Activated naive CD4-positive, alpha-beta T cell treated with anti-CD3 and anti-CD28 coated beads, Interleukin-2, amount 10 ng/mL, durations not matched to agents 7 days and 5 days (primary cell): Measurements from ENCODE around the gene ZMPSTE24.

Source experiments
- CTCF ChIA-PET: fragments of 350-600 bp; sonication (Branson Sonifier 250); formaldehyde crosslinking; loops from one replicate; lab custom pipeline; 2021; ENCODE audit warnings: antibody characterized with exemption; lab: Charles Lee
- DNase-seq: peaks from one replicate; pipeline ENCODE4 v3.0.0-alpha.2; 2020
- H3K27ac Mint-ChIP-seq: one replicate; pipeline ENCODE4 v1.8.0; 2021; ENCODE audit warnings: mild to moderate bottlenecking, moderate library complexity, mixed read lengths
- H3K27me3 Mint-ChIP-seq: one replicate; pipeline ENCODE4 v1.8.0; 2021; ENCODE audit warnings: mild to moderate bottlenecking, mixed read lengths
- H3K36me3 Mint-ChIP-seq: one replicate; pipeline ENCODE4 v1.8.0; 2021; ENCODE audit warnings: mixed read lengths
- H3K4me1 Mint-ChIP-seq: one replicate; pipeline ENCODE4 v1.8.0; 2021; ENCODE audit warnings: mixed read lengths
- H3K4me3 Mint-ChIP-seq: one replicate; pipeline ENCODE4 v1.8.0; 2021; ENCODE audit warnings: mild to moderate bottlenecking, moderate library complexity, mixed read lengths
- H3K9me3 Mint-ChIP-seq: one replicate; pipeline ENCODE4 v1.8.0; 2021; ENCODE audit warnings: mixed read lengths

Gene ZMPSTE24

DNA sequence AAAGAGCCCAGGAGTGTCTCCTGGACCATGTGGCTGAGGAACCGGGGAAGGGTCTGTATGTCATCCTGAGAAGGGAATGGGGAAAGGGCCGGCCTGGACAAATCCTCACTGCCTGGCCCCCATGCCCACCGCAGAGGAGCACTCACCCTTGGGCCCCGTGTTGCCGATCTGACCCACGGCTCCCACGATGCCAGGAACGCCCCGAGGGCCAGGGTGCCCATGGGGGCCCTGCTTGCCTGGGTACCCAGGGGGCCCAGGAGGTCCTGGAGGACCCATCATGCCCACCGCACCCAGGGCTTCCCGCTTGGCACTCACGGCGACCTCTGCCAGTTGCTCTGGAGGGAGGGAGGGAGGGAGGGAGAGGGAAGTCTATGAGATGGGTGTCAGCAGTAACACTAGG, 44.4 kb downstream of the ZMPSTE24 start:
- no peaks in the 10 kb centered on the region for H3K27me3 Mint-ChIP-seq
- no peaks in the 10 kb centered on the region for H3K4me1 Mint-ChIP-seq
- CTCF ChIA-PET = no interaction called here
- no peaks in the 10 kb centered on the region for H3K36me3 Mint-ChIP-seq
- no peak overlapping the region for H3K4me3 Mint-ChIP-seq
- no peaks in the 10 kb centered on the region for H3K9me3 Mint-ChIP-seq
- no peak for DNase-seq
- H3K27ac Mint-ChIP-seq = no peak overlapping the region

DNA sequence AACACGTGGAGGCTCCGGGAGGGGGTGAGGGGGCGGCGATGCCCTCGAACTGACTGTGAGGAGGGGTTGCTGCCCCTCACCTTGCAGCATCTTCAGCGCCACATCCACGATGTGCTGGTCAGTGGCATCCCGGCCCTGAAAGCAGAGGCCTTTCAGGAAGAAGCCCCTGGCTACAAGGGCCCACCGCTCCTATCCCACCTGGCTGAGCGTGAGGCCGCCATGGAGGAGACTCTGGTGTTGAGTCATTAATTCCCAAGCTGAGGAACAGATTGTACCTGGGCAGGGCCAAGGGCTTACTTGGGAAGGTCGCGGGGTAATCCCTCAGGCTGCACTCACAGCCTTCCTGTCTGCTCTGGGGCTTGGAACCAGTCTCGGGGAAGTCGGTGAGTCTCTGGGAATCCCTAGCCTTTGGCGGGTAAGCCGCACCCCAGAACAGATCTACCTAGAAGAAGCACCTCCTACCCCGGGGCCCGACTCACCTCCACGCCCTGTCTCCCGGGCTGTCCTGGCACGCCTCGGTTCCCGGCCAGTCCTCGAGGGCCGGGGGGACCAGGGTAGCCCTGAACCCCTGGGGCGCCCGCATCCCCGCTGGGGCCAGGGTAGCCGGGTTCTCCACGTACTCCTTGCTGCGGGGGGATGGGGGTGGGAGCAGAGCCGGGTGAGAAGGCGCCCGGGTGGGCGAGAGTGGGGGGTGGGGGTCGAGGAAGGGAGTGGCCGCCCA, 45.2 kb downstream of the ZMPSTE24 start:
- no peak overlapping the region for H3K27ac Mint-ChIP-seq
- no peaks in the 10 kb centered on the region for H3K36me3 Mint-ChIP-seq
- H3K27me3 Mint-ChIP-seq = no peaks in the 10 kb centered on the region
- no peak overlapping the region for H3K4me3 Mint-ChIP-seq
- no peaks in the 10 kb centered on the region for H3K4me1 Mint-ChIP-seq
- DNase-seq = no peak
- CTCF ChIA-PET = no interaction called here
- H3K9me3 Mint-ChIP-seq = no peaks in the 10 kb centered on the region

DNA sequence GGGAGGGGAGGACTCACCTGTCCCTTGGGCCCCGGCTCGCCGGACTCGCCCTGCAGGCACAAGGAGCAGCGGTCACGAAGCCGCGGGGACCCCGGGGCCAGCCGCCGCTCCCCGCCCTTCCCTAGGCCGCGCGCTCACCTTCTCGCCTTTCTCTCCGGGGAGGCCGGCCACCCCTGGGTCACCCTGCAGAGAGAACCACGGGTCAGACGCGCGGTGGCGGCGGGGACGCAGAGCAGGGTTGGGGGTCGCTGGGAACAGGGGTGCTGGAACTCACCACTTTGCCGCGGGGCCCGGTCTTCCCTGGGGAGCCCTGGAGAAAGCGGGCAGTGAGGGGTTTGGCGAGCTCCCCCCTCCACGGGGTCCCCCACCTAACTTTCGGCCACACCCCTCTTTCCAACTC, 45.8 kb downstream of the ZMPSTE24 start:
- CTCF ChIA-PET = no interaction called here
- Mint-ChIP-seq H3K36me3 (no peaks in the 10 kb centered on the region), H3K27me3 (no peaks in the 10 kb centered on the region), H3K27ac (no peak overlapping the region), H3K9me3 (no peaks in the 10 kb centered on the region), H3K4me3 (no peak overlapping the region), H3K4me1 (no peaks in the 10 kb centered on the region)
- no peak for DNase-seq

DNA sequence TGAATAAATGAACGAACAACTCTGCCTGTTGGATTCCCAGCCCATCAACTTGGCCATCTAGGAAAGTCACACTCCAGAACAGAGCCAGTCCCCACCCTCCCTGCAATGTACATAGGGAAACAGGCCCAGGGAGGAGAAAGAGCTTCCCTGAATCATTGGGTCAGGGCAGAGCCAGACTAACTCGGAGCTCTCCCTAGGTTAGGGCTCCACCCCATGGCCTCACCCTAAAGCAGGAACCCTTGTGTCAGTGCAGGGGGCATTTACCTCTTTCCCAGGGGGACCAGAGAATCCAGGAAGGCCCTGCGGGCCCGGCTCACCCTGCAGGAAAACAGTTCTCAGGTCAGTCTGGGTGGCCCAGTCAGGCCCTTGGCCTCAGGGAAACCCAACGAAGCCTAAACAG, 47.4 kb downstream of the ZMPSTE24 start:
- Mint-ChIP-seq H3K27me3 (no peaks in the 10 kb centered on the region), H3K36me3 (no peaks in the 10 kb centered on the region), H3K4me3 (no peak overlapping the region), H3K9me3 (no peaks in the 10 kb centered on the region), H3K4me1 (no peaks in the 10 kb centered on the region), H3K27ac (no peak overlapping the region)
- DNase-seq = peak; percentile 40
- CTCF ChIA-PET = interaction anchor here (1.0 to 2.0 kb wide), 6 partner anchors 11 to 162 kb away, joined by 4 to 19 read pairs (median 8); partner anchors contain the start of gene COL9A2

- H3K27ac Mint-ChIP-seq = no peak overlapping the region
- no peaks in the 10 kb centered on the region for H3K9me3 Mint-ChIP-seq
- H3K36me3 Mint-ChIP-seq = no peaks in the 10 kb centered on the region
- DNase-seq = no peak
- H3K4me1 Mint-ChIP-seq = no peaks in the 10 kb centered on the region
- CTCF ChIA-PET = interaction anchor here (1.0 to 2.0 kb wide), 6 partner anchors 10 to 162 kb away, joined by 4 to 19 read pairs (median 8); partner anchors contain the start of gene COL9A2
- no peaks in the 10 kb centered on the region for H3K27me3 Mint-ChIP-seq
- H3K4me3 Mint-ChIP-seq = no peak overlapping the region
Observed at GRCh38 chr1:40305871-40306270, 47.8 kb downstream of the ZMPSTE24 start.

- H3K27me3 Mint-ChIP-seq = no peaks in the 10 kb centered on the region
- H3K9me3 Mint-ChIP-seq = no peaks in the 10 kb centered on the region
- H3K4me3 Mint-ChIP-seq = no peak overlapping the region
- H3K4me1 Mint-ChIP-seq = no peaks in the 10 kb centered on the region
- DNase-seq = no peak
- H3K27ac Mint-ChIP-seq = no peak overlapping the region
- H3K36me3 Mint-ChIP-seq = no peaks in the 10 kb centered on the region
- CTCF ChIA-PET = interaction anchor here (1.3 to 2.0 kb wide), 4 partner anchors 10 to 162 kb away, joined by 6 to 19 read pairs (median 8); partner anchors contain the start of gene COL9A2
Observed at GRCh38 chr1:40306296-40306695, 48.3 kb downstream of the ZMPSTE24 start.

GRCh38 chr1:40307186-40307585, 49.1 kb downstream of the ZMPSTE24 start:
- CTCF ChIA-PET = no interaction called here
- DNase-seq = no peak
- Mint-ChIP-seq H3K4me3 (no peak overlapping the region), H3K9me3 (no peaks in the 10 kb centered on the region), H3K36me3 (no peaks in the 10 kb centered on the region), H3K27ac (no peak overlapping the region), H3K4me1 (peaks cover under 1% of the 10 kb centered on the region), H3K27me3 (peaks cover 4% of the 10 kb centered on the region)

DNA sequence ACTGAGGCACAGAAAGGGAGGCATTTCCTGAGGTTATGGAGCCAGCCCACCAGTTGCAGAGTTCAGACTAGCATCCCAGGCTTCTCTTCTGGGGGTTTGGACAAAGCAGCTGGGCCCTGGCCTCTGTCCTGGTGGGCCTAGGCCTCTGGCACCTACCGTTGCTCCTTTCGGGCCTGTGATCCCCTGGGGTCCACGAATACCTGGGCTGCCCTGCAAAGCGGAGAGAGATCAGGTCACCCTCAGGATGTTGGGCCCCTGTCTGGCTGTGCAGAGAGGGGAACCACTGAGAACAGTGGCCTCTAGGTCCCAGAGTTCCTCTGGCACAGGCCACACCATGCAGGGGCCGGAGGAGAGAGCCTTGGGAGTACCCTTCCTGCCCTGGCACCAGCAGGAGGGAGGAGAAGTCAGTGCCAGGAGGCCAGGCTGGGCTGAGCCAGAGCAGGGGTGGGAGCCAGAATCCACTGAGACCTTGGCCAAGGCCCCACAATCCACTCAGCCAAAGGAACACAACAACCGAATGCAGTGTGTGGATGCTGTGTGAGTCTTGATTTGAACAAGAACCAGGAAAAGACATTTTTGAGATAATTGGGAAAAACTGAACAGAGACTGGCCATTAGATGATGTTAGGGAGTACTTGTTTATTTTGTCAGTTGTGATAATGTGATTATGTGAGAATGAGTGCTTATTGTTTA, 50.1 kb downstream of the ZMPSTE24 start:
- Mint-ChIP-seq H3K36me3 (no peaks in the 10 kb centered on the region), H3K27ac (no peak overlapping the region), H3K9me3 (no peaks in the 10 kb centered on the region), H3K27me3 (peaks cover 4% of the 10 kb centered on the region), H3K4me3 (no peak overlapping the region), H3K4me1 (peaks cover 9% of the 10 kb centered on the region)
- CTCF ChIA-PET = no interaction called here
- no peak for DNase-seq

- Mint-ChIP-seq H3K36me3 (no peaks in the 10 kb centered on the region), H3K9me3 (no peaks in the 10 kb centered on the region), H3K27ac (no peak overlapping the region), H3K4me1 (peaks cover 16% of the 10 kb centered on the region), H3K4me3 (no peak overlapping the region), H3K27me3 (peaks cover 16% of the 10 kb centered on the region)
- CTCF ChIA-PET = interaction anchor here (1.7 kb wide), 1 partner anchor 157 kb away, joined by 10 read pairs; no protein-coding TSS in a partner anchor
- no peak for DNase-seq
Observed at GRCh38 chr1:40309374-40310128, 51.5 kb downstream of the ZMPSTE24 start.

GRCh38 chr1:40310129-40310461, 52.1 kb downstream of the ZMPSTE24 start:
- CTCF ChIA-PET = interaction anchor here (1.7 kb wide), 1 partner anchor 157 kb away, joined by 10 read pairs; no protein-coding TSS in a partner anchor
- H3K27ac Mint-ChIP-seq = no peak overlapping the region
- peaks cover 22% of the 10 kb centered on the region for H3K27me3 Mint-ChIP-seq
- no peak for DNase-seq
- no peak overlapping the region for H3K4me3 Mint-ChIP-seq
- H3K36me3 Mint-ChIP-seq = no peaks in the 10 kb centered on the region
- H3K9me3 Mint-ChIP-seq = no peaks in the 10 kb centered on the region
- H3K4me1 Mint-ChIP-seq = peaks cover 21% of the 10 kb centered on the region

DNA sequence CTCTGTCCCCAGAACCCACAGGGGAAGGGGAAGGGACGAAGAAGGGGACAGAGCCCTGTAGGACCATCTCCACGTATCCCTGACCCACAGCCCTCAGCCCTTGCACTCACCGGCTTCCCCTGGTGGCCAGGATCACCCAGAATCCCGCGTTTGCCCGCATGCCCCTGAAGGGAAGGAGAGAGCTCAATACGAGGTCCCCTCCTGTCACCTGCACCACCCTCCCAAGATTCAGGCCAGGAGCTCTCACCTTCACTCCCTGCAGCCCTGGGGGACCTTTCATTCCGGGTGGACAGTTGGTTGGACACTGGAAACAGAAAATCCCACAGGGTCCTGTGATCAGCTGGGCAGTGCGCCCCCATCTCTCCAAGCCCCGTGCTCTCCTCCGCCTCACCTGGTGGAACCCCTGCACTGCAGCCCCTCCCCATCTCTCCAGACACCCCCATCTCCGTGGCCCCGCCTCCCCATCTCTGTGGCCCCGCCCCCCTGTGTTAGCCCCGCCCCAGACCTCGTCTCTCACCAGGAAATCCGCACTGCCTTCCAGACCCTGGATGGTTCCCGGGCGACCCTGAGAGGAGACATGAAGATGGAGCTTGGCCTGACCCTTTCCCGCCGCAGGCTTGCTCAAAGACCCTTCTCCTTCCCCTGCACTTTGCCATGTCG, 53.1 kb downstream of the ZMPSTE24 start:
- Mint-ChIP-seq H3K36me3 (no peaks in the 10 kb centered on the region), H3K4me3 (no peak overlapping the region), H3K9me3 (no peaks in the 10 kb centered on the region), H3K27ac (no peak overlapping the region), H3K27me3 (peaks cover 32% of the 10 kb centered on the region), H3K4me1 (peaks cover 31% of the 10 kb centered on the region)
- DNase-seq = no peak
- CTCF ChIA-PET = interaction anchor here (1.2 to 1.7 kb wide), 2 partner anchors 27 to 158 kb away, joined by 5 to 10 read pairs; no protein-coding TSS in a partner anchor

GRCh38 chr1:40311692-40312091, 53.7 kb downstream of the ZMPSTE24 start:
- Mint-ChIP-seq H3K9me3 (no peaks in the 10 kb centered on the region), H3K27ac (peak overlapping the region; percentile 8), H3K4me1 (peaks cover 34% of the 10 kb centered on the region), H3K4me3 (no peak overlapping the region), H3K27me3 (peaks cover 37% of the 10 kb centered on the region), H3K36me3 (no peaks in the 10 kb centered on the region)
- CTCF ChIA-PET = interaction anchor here (1.2 kb wide), 1 partner anchor 27 kb away, joined by 5 read pairs; no protein-coding TSS in a partner anchor
- no peak for DNase-seq

- no peaks in the 10 kb centered on the region for H3K9me3 Mint-ChIP-seq
- H3K36me3 Mint-ChIP-seq = no peaks in the 10 kb centered on the region
- peak; percentile 50 for DNase-seq
- H3K4me1 Mint-ChIP-seq = peaks cover 39% of the 10 kb centered on the region
- H3K27me3 Mint-ChIP-seq = peaks cover 46% of the 10 kb centered on the region
- no peak overlapping the region for H3K4me3 Mint-ChIP-seq
- H3K27ac Mint-ChIP-seq = peak overlapping the region; percentile 21
- CTCF ChIA-PET = interaction anchor here (1.2 to 1.7 kb wide), 3 partner anchors 26 to 169 kb away, joined by 3 to 5 read pairs (median 5); no protein-coding TSS in a partner anchor
Observed at GRCh38 chr1:40312238-40313205, 54.5 kb downstream of the ZMPSTE24 start.
